ENCODE results near the gene SDK2.

GRCh38 chr17:73545109-73546032 lies 98.9 kb downstream of the SDK2 start:
- TF ChIP-seq CTCF (IDR thresholded peaks at IDR 0.05; ENCODE audit: low read depth, low read length, poor library complexity, severe bottlenecking) (no peak), EZH2phosphoT487 (IDR thresholded peaks at IDR 0.05; ENCODE audit: borderline replicate concordance, low read length) (no peak)

Measured in DOHH2 (cell line).